Measurements from ENCODE around the gene FAM20B. TPM values are rescaled to one million over a fixed set of nuclear protein-coding genes. Genes with fewer than 3 reads are reported as not detected.

The FAM20B gene
- total RNA-seq, 1 experiment from 2014 or later = 35.4 TPM

GRCh38 chr1:179121159-179121938 lies 95.7 kb downstream of the FAM20B start:
- no peak overlapping the region for H2BK20ac ChIP-seq (ENCODE audit: low read depth, low read length, poor library complexity, severe bottlenecking)
- H3K23me2 ChIP-seq (ENCODE audit: insufficient read length, low read depth, low read length, poor library complexity, severe bottlenecking) = no peaks in the 10 kb centered on the region
- Mint-ChIP-seq H3K27me3 (ENCODE audit: low read depth) (no peaks in the 10 kb centered on the region), H3K27ac (peak overlapping the region in 1 of 3 experiments; percentile 84; a peak in 2 of 7 replicates), H3K9me3 (no peaks in the 10 kb centered on the region), H3K36me3 (ENCODE audit: insufficient read depth in 1 of 3, low read depth in 3 of 3) (peaks cover 20 to 40% (median 30%) of the 10 kb centered on the region in 3 experiments), H3K4me1 (peaks cover 8 to 16% of the 10 kb centered on the region in 2 experiments), H3K4me3 (no peak overlapping the region)
- no peak overlapping the region for H3K14ac ChIP-seq (ENCODE audit: insufficient read depth, low read length)
- H2BK5ac ChIP-seq (ENCODE audit: insufficient read length, low read length) = no peak overlapping the region
- no peak overlapping the region for H3K4me2 ChIP-seq (ENCODE audit: insufficient read depth, insufficient read length, low read length)
- H2AFZ ChIP-seq (ENCODE audit: low read length) = no peak overlapping the region
- H2BK120ac ChIP-seq (ENCODE audit: low read depth, low read length, poor library complexity, severe bottlenecking) = no peak overlapping the region
- H2AK5ac ChIP-seq (ENCODE audit: insufficient read length, low read length) = no peak overlapping the region
- H3K27ac ChIP-seq (ENCODE audit: insufficient read length, low read depth, low read length) = no peak overlapping the region
- H3T11ph ChIP-seq (ENCODE audit: low read length) = no peak overlapping the region
- no CpG with 5 or more reads among the region's 7 CpGs for WGBS (ENCODE audit: extremely low coverage, insufficient read length, low lambda C conversion rate)
- no peak overlapping the region for H4K8ac ChIP-seq (replicated peaks; ENCODE audit: insufficient read length, low read depth, low read length)
- no peaks in the 10 kb centered on the region for H3K79me2 ChIP-seq (ENCODE audit: insufficient read depth, low read length)
- H4K20me1 ChIP-seq (ENCODE audit: control insufficient read depth, insufficient read depth, insufficient read length) = no peaks in the 10 kb centered on the region
- H3K27me3 ChIP-seq (ENCODE audit: insufficient read depth, low read length) = no peaks in the 10 kb centered on the region
- no peak overlapping the region for H2BK12ac ChIP-seq (ENCODE audit: insufficient read length, low read depth, low read length)
- 0 out of 2 replicates have a peak, but pooled peaks cover 4% of the 10 kb centered on the region for H3K4me1 ChIP-seq (ENCODE audit: insufficient read depth, low read length)
- DNase-seq = no peak
- no peak overlapping the region for H3K56ac ChIP-seq (ENCODE audit: insufficient read length, low read depth, low read length)
- H3K18ac ChIP-seq (ENCODE audit: insufficient read length, low read depth, low read length) = no peak overlapping the region
- no peak overlapping the region for H3K23ac ChIP-seq (ENCODE audit: insufficient read length, low read depth, low read length)
- no peak overlapping the region for H2BK15ac ChIP-seq (ENCODE audit: low read depth, low read length)
- H3K9ac ChIP-seq (ENCODE audit: extremely low read depth, insufficient read length, low read length) = no peak overlapping the region
- no peak overlapping the region for H4K5ac ChIP-seq (ENCODE audit: insufficient read length, low read depth, low read length)
- no peak overlapping the region for H3K4ac ChIP-seq (ENCODE audit: low read depth, low read length)
- no peak overlapping the region for H4K91ac ChIP-seq (ENCODE audit: insufficient read length, low read depth, low read length)
- TF ChIP-seq, protein P1, sequence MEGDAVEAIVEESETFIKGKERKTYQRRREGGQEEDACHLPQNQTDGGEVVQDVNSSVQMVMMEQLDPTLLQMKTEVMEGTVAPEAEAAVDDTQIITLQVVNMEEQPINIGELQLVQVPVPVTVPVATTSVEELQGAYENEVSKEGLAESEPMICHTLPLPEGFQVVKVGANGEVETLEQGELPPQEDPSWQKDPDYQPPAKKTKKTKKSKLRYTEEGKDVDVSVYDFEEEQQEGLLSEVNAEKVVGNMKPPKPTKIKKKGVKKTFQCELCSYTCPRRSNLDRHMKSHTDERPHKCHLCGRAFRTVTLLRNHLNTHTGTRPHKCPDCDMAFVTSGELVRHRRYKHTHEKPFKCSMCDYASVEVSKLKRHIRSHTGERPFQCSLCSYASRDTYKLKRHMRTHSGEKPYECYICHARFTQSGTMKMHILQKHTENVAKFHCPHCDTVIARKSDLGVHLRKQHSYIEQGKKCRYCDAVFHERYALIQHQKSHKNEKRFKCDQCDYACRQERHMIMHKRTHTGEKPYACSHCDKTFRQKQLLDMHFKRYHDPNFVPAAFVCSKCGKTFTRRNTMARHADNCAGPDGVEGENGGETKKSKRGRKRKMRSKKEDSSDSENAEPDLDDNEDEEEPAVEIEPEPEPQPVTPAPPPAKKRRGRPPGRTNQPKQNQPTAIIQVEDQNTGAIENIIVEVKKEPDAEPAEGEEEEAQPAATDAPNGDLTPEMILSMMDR (conservative IDR thresholded peaks at IDR 0.05) = peak; percentile 72
- H3K79me1 ChIP-seq (ENCODE audit: insufficient read depth, low read depth, low read length, poor library complexity, severe bottlenecking) = no peaks in the 10 kb centered on the region
- H3K9me3 ChIP-seq (ENCODE audit: control insufficient read depth, low read depth, low read length) = no peaks in the 10 kb centered on the region

Data from H9 (cell line).